Large intestine (tissue), 1 donor: ENCODE results near the gene DNAJB9. TPM values are rescaled to one million over a fixed set of nuclear protein-coding genes. Genes with fewer than 3 reads are reported as not detected.

Experiments
- polyA plus RNA-seq: library from polyadenylated mRNA; unstranded; fragments of 120-200 nt; gene quantifications from one replicate; pipeline ENCODE4 v1.2.1, GENCODE V29; 2013

The DNAJB9 gene
- polyA plus RNA-seq, 1 donor = 30.5 TPM

Other genes starting within 250 kb of the DNAJB9 start
- 11.8 TPM for gene NRCAM, start 113.4 kb upstream of the DNAJB9 start, polyA plus RNA-seq
- gene PNPLA8, start 43.7 kb upstream of the DNAJB9 start, polyA plus RNA-seq = 24.1 TPM
- gene THAP5, start 168 bp upstream of the DNAJB9 start, polyA plus RNA-seq = 26.5 TPM